CD4-positive, alpha-beta T cell treated with Interleukin-21 for 1 hour (primary cell): ENCODE measurements around the gene TRIM40.
"Not testable (repeated sequence)": the region's sequence is repeated elsewhere in the genome, so short reads cannot be mapped to it uniquely, and the experiment has no call there.

Experiments used
- DNase-seq: peaks from one replicate; pipeline ENCODE4 v3.0.0-alpha.2; 2020

Gene TRIM40

DNA sequence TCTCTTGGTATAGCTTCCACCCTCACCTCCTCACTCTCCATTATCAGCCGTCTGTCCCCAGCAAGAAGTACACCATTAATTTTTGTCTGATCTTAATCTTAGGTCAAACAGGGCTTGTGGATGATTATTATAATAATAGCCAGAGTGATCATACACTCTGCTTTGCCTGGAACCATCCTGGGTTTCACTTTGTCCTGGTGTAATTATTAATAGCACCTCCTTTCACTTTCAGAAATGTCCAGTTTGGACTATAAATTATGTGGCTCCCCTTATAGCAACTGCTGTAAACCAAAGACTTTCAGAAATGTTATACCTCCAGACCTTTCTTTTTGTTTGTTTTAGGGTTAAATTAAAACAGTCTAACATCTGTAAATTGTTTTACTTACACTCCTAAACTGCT, 22.1 kb upstream of the TRIM40 start:
- DNase-seq = no peak

- no peak for DNase-seq
Measured at GRCh38 chr6:30116724-30117123, 19.2 kb upstream of the TRIM40 start.

- not testable (repeated sequence) for DNase-seq
Measured at GRCh38 chr6:30118691-30119090, 17.2 kb upstream of the TRIM40 start.

DNA sequence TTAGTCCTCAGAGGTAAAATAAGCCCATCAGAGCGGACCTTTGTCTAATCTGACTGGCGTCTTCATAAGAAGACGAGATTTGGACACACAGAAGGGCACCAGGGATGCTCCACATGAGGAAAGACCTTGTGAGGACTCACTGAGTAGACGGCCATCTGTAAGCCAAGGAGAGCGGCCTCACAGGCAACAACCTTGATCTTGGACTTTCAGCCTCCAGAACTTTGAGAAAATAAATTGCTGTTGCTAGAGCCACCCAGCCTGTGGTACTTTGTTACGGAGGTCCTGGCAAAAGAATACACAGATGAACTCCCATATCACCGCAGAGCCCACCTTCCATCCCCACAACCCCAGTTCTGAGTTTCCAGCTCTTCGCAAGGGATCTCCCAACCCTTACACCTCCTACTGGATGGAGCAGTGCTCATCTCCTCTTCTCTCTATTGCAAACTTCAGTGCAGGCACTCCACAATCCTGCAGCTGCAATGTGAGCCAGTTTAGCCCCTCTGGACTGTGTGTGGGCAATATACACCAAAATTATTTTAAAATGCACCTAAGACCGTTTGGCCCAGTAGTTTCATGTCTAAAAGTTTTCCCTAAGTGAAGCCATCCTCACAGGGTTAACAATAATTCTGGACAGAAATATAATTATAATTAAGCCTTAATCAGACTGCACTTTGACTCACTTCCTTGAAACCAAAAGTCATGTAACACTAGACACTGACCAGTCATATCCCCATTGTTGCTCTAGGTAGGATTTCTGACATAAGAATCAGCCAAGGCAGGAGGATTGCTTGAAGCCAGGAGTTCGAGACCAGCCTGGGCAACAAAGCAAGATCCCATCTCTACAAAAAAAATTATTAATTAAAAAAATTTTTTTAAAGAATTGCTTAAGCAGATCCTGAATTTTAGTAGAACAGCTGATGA, 14.2 kb upstream of the TRIM40 start:
- no peak for DNase-seq

DNA sequence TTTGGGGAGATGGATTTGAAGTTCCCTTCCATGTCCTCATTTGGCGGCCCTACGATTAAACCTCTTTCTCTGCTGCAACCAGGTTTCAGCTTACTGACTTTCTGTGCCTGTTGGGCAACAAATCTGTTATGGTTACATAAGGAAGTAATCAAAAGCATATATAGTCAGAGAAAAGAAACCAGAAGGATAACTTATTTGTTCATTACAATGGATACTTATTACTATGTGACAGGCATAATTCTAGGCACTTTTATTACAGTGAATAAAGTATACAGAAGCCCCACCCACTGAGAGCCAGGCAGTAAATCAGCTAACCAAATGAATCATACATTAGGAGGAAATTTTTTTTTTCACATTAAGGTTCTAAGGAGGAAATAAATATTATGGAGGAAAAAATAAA, 13.4 kb upstream of the TRIM40 start:
- no peak for DNase-seq

DNA sequence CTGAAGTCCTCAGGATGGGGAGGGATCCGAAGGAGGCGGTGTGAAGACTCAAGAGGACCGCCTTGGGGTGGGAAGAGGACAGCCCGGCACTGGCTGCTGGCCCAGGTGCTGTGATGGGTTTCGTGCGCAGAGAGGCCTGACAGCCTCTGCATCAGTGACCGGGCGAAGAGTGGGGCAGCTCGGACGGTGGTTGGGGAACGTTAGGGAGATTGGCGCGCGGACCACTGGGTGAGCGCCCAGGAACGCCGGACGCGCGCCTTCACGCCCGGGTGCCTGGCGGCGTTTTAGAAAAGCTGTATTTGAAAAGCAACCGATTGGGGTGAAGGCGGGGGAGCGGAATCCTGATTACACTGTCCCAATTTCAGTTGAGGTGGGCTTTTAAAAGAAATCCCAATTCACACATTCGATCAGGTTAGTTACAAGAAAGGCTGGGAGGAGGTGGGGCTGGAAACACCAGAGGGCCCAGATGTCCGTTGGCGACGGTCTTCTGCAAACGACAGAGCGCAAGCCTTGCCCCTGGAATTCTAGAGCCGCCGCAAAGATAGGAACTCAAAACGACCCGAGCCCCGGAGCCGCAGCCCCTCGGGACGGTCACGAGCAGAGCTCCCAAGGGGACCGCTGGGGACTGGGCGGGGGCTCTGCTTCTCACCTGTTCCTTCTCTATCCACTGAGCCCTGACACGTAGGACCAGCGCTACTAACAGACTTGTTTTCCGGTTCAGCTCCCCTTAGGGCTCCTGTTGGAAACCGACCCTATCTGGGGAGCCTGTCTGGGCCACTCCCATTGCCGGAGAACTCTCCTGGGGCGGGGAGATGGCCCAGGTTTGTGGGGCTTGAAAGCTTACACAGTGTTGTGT, 8.5 kb upstream of the TRIM40 start:
- DNase-seq = no peak

- DNase-seq = no peak
Measured at GRCh38 chr6:30129265-30130178, 6.4 kb upstream of the TRIM40 start.

DNA sequence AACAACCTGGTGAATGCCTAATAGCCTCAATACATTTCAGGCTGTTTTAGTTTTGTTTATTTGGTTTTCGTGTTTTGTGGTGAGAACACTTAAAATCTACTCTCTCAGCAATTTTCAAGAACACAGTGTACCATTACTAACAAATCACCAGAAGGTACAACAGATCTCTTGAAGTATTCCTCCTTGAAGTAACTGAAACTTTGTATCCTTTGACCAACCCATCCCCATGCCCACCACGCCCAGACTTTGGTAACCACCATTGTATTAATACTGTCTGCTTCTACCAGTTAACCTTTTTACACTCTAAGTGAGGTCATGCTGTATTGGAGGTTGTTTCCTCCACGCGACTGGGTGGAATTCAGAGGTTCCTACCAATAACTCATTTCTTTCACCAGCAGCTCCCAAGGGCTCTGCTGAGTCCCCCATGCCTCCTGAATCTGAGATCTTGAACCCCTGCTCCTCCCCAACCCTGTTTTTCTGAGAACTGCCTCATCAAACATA, 5.7 kb upstream of the TRIM40 start:
- DNase-seq = no peak

- peak; percentile 85 for DNase-seq
Measured at GRCh38 chr6:30130887-30131862, 4.8 kb upstream of the TRIM40 start.

GRCh38 chr6:30131947-30132497, 3.9 kb upstream of the TRIM40 start:
- DNase-seq = no peak

GRCh38 chr6:30135147-30135546, 793 bp upstream of the TRIM40 start:
- DNase-seq = no peak

- DNase-seq = no peak
Measured at GRCh38 chr6:30136570-30137286, 788 bp downstream of the TRIM40 start.

- not testable (repeated sequence) for DNase-seq
Measured at GRCh38 chr6:30140240-30140639, 4.3 kb downstream of the TRIM40 start.

GRCh38 chr6:30142665-30143064, 6.7 kb downstream of the TRIM40 start:
- no peak for DNase-seq

GRCh38 chr6:30143780-30144179, 7.8 kb downstream of the TRIM40 start:
- no peak for DNase-seq

GRCh38 chr6:30144811-30145210, 8.9 kb downstream of the TRIM40 start:
- no peak for DNase-seq

- DNase-seq = no peak
Measured at GRCh38 chr6:30145818-30146217, 9.9 kb downstream of the TRIM40 start.

GRCh38 chr6:30147096-30147495, 11.2 kb downstream of the TRIM40 start:
- no peak for DNase-seq

GRCh38 chr6:30149234-30149633, 13.3 kb downstream of the TRIM40 start:
- DNase-seq = no peak

DNA sequence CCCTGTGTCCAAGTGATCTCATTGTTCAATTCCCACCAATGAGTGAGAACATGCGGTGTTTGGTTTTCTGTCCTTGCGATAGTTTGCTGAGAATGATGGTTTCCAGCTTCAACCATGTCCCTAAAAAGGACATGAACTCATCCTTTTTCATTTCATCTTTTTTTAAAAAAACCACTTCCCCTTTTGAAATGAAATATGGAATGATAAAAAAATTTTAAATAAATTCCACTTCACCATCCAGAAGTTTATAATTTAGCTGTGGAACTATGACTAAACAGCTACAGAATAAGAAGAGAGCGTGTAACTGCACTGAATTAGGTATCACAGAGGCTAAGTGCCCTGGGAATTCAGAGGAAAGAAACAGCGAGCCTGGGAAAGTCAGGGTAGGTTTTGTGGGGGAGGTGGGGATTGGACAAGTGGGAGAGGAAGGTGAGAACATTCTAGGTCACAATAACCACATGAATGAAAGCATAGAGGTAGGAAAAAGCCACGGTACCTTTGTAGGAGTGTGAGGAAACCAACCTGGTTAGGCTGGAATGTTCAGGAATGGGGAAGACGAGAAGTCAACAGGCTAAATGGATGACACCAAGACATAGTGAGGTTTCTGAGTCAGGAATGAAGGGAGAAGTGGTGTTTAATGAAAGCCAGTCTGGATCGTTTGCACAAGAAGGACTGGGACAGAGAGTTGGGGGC, 14.1 kb downstream of the TRIM40 start:
- DNase-seq = no peak
